Stimulated activated CD4-positive, alpha-beta T cell treated with anti-CD3 and anti-CD28 coated beads, Interleukin-1b, Interleukin-23, amount 100 ng/mL, for 4 hours (primary cell): ENCODE measurements around the gene DNAH7.

Experiments
- DNase-seq, 2 donors: peaks; one replicate each; pipeline ENCODE4 v3.0.0-alpha.2; 2020; ENCODE audit warnings: low read depth in 2 of 2

Gene DNAH7

GRCh38 chr2:195863121-195863520, 205.5 kb downstream of the DNAH7 start:
- DNase-seq = no peak

GRCh38 chr2:195861821-195862220, 206.8 kb downstream of the DNAH7 start:
- no peak for DNase-seq

- no peak for DNase-seq
Measured at GRCh38 chr2:195859513-195859912, 209.1 kb downstream of the DNAH7 start.

GRCh38 chr2:195857132-195857531, 211.5 kb downstream of the DNAH7 start:
- no peak for DNase-seq

- no peak for DNase-seq
Measured at GRCh38 chr2:195850764-195851163, 217.9 kb downstream of the DNAH7 start.

- no peak for DNase-seq
Measured at GRCh38 chr2:195848119-195848899, 220.3 kb downstream of the DNAH7 start.

GRCh38 chr2:195842932-195843331, 225.7 kb downstream of the DNAH7 start:
- no peak for DNase-seq

- no peak for DNase-seq
Measured at GRCh38 chr2:195838002-195838401, 230.6 kb downstream of the DNAH7 start.

- no peak for DNase-seq
Measured at GRCh38 chr2:195836002-195836401, 232.6 kb downstream of the DNAH7 start.

- DNase-seq = no peak
Measured at GRCh38 chr2:195834836-195835235, 233.8 kb downstream of the DNAH7 start.

- no peak for DNase-seq
Measured at GRCh38 chr2:195830968-195831950, 237.4 kb downstream of the DNAH7 start.

- no peak for DNase-seq
Measured at GRCh38 chr2:195824478-195824877, 244.2 kb downstream of the DNAH7 start.

GRCh38 chr2:195823206-195823605, 245.4 kb downstream of the DNAH7 start:
- DNase-seq = no peak

- no peak for DNase-seq
Measured at GRCh38 chr2:195821566-195821932, 247.1 kb downstream of the DNAH7 start.

- no peak for DNase-seq
Measured at GRCh38 chr2:195820867-195821565, 247.6 kb downstream of the DNAH7 start.

GRCh38 chr2:195820373-195820772, 248.3 kb downstream of the DNAH7 start:
- DNase-seq = no peak

GRCh38 chr2:195819276-195819675, 249.4 kb downstream of the DNAH7 start:
- DNase-seq = no peak

- DNase-seq = no peak
Measured at GRCh38 chr2:195818526-195818925, 250.1 kb downstream of the DNAH7 start.

GRCh38 chr2:195818106-195818505, 250.5 kb downstream of the DNAH7 start:
- DNase-seq = no peak

GRCh38 chr2:195815083-195815482, 253.6 kb downstream of the DNAH7 start:
- DNase-seq = no peak

- DNase-seq = no peak
Measured at GRCh38 chr2:195813421-195813820, 255.2 kb downstream of the DNAH7 start.
